HG03139 (cell line): ENCODE data around the gene NCBP2L.
"Not testable (repeated sequence)": the region's sequence is repeated elsewhere in the genome, so short reads cannot be mapped to it uniquely, and the experiment has no call there.

Experiments used
- ATAC-seq: cut with Tn5 transposase; IDR thresholded peaks from one replicate; pipeline ENCODE4 v1.9.1; 2021; ENCODE audit not compliant: unreplicated experiment

NCBP2L gene

DNA sequence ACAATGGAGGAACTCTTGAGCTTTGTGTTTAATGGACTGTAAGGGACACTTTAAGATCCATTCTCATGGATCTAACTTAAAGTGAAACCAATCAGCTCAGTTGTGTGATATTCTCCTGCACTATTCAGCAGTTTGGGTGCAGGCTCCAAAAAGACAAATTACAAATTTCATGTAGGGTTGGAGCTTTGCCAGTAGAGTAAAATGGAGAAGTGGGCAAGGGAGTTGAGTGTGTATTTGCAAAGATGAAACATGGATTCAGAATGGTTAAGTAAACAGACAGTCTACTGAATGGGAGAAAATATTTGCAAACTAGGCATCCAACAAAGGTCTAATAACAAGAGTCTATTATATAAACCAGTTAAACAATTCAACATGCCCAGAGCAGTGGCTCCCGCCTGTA lies 26.9 kb downstream of the NCBP2L start:
- ATAC-seq = no peak

DNA sequence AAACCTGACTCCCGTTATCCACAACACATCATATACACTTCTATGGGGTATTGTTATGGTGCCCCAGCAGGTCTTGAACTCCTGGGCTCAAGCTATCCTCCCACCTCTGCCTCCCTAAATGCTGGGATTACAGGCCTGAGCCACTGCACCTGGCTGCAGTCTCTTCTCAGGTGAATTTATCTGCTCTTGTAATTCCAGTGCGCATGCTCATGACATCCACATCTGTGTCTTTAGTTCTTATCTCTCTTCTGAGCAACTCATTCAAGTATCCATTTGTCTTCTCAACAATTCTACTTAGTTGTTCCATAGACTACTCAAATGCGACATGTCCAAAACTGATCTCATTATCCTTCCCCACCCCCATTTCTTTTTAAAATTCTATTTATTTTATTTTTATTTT lies 27.6 kb downstream of the NCBP2L start:
- no peak for ATAC-seq

DNA sequence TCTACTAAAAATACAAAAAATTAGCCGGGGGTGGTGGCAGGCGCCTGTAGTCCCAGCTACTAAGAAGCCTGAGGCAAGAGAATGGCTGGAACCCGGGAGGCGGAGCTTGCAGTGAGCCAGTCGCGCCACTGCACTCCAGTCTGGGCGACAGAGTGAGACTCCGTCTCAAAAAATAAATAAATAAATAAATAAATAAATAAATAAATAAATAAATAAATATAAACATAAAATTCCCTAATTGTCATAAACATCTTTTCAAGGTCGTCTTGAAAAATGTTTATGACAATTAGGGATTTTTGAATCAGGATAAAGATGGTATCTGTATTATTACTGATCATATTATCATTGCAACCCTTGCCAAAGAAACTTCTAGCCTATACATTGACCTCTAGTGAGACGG lies 32.5 kb downstream of the NCBP2L start:
- ATAC-seq = not testable (repeated sequence)

DNA sequence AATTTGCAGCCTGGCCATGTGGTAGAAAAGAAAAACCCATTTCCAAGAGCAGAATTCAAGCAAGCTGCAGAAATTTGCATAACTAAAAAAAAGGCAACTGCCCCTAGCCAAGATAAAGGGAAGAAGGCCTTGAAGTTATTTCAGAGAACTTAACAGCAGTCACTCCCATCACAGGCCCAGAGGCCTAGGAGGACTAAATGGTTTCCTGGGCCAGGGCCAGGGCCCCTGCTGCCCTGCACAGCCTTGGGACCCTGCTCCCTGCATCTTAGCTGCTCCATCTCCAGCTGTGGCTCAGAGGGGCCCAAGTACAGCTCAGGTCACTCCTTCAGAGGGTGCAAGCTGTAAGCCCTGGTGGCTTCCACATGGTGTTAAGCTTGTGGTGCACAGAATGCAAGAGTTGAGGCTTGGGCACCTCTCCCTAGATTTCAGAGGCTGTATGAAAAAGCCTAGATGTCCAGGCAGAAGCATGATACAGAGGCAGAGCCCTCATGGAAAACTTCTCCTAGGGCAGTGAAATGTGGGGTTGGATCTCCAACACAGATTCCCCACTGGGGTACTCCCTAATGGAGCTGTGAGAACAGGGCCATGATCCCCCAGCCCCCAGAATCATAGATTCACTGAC lies 41.5 kb downstream of the NCBP2L start:
- no peak for ATAC-seq

DNA sequence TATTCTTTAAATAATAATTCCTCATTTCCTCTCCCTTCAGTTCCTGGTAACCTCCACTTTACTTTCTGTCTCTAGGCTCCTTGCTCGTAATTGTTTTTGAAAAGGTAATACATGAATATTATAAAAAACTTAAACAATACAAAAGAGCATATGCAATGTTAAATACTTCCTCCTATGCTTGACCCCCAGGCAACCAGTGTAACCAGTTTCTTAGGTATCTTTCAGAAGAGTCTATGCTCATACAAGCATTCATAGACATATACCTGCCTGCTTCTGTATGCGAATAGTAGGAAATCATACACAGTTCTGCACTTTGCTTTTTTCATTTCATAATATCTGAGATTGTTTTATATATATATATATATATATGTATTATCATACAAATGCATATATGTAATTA lies 45.5 kb downstream of the NCBP2L start:
- ATAC-seq = no peak

DNA sequence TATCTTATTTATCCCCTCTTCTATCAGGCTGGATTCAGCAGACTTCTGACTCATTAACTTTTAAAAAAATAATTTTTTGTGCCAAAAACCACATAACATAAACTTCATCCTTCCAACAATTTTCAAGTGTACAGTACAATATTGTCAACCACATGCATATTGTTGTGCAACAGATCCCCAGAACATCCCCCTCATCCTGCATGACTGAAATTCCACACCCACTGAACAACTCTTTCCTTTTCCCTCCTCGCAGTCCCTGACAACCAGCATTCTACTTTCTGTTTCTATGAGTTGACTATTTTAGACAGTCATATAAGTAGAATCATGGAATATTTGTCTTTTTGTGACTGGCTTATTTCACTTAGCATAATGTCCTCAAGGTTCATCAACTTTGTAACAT lies 45.9 kb downstream of the NCBP2L start:
- no peak for ATAC-seq

DNA sequence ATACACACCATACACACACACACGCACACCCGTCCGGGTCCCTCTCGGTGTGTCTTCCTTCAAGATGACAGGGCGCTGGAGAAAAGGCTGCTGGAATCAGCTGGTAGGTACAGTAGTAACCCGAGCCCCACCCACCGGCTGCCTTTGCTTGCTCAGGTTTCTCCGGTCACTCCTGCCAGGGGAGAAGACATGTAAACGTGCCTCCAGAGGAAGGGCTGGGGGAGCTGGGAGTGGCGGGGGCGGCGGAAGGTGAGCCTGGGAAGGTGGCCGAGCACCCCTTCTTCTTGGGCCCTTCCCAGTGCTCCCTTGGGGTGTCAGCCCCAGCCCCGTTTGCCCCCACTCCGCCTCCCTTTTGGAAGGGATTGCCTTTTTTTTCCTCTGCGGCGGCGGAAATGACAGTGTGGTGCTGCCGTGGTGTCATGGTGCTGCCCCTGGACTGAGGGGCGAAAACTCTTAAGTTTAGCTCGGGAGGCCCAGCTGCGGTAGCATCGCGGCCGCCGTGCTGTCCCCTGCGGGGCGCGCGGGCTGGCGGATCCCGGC lies 48.2 kb downstream of the NCBP2L start, which contains the start of gene MID2:
Gene MID2, plus strand, starts transcription at position 169 of the 540 bp plus-strand sequence. CDS start 561 bp downstream, outside the sequence.
- no peak for ATAC-seq

DNA sequence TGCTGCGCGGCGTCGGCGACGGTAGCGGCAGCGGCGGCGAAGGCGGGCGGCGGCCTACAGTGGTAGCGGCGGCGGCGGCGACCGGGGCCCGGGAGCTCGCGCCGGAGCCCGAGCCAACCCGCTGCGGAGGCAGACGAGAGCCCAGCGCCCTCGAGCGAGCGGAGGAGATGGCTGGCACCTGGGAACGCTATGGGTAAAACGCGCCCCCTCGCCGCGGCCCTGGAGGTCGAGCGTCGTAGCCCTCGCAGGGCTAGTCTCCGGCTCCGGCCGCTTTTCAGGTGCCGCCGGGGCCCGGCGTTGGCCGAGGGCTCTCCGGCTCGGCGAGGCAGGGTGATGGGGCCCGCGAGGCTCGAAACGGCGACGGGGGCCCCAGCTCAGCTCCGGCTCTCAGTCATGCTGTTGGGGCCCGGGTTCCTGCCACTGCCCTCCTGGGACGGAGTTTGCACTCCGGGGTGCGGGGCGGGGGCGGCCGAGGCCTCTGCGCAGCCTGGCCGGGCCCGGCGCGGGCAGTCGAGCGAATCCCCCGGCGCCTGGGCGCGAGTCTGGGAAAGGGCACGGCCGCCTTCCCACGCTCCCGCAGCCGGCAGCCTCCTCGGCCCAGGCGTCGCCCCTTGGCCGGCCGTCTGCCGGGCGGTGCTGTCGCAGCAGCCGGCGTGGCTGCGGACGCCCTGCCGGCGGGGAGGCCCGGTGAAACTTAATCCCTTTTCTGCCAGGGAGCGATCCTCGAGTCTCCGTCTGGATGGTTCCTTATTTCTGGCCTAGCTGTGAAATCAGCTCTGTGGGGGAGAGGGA lies 48.9 kb downstream of the NCBP2L start:
- no peak for ATAC-seq

DNA sequence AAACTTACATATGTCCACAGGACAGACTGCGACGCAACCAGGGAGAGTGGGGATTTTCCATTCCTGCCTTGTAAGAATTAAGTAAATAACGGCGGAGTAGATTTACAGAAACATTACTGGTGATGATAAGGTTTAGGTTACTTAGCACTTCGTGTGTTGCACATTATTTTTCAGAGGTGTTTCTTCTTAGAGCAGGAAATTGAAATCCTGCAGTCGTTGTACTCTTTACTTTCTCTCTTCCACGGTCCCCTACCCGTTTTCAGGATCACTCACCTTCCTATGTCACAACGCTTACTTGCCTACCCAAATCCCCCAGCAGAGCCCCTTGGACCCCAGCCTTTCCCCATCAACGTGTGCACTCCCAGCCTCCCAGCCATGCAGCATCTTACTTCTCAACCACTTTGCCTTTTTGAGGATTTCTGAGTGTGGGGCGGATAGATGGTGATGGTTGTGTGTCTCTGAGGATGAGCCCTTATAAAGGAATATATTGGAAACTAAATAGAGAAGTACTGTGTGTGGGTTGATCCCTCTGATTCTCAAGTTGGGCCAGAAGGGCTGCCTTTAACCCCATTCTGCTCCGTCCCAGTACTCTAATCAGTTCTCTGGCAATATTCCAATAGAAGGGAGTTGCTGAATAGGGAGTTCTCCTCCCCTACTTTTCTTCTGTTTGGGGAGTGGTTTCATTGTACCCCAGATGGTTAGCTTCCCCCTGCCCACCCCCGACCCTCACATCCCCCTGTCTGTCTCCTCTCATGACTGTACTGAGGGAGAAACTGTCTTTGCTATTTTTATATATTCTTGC lies 49.7 kb downstream of the NCBP2L start:
- ATAC-seq = no peak

DNA sequence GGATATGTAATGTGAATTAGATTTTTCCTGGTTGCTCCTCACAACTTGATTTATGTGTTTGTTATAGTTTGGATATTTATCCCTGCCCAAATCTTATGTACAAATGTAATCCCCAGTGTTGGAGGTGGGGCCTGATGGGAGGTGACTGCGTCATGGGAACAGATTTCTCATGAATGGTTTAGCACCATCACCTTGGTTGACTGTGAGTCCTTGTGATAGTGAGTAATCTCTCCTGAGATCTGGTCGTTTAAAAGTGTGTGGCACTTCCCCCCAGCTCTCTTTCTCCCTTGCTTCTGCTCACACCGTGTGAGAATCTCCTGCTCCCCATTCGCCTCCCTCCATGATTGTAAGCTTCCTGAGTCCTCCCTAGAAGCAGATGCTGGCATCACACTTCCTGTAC lies 50.3 kb downstream of the NCBP2L start:
- ATAC-seq = no peak

DNA sequence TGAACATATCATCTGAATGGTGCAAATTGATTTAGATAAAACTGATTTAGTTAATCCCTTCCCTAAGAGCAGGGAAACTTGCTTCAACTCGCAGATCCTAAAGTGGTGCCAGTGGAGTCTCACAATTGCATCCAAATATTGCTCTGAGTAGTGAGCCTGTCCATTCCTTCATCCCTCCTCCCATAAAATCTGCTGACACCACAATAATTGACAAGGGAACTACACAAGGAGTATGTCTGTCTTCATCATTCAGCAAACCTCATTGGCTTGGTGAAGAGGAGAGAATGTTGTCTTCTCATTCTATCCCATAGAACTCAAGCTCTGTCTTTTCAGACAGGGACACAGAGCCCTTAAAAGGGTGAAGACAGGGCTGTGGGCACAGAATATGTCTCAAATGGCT lies 52.3 kb downstream of the NCBP2L start:
- no peak for ATAC-seq

DNA sequence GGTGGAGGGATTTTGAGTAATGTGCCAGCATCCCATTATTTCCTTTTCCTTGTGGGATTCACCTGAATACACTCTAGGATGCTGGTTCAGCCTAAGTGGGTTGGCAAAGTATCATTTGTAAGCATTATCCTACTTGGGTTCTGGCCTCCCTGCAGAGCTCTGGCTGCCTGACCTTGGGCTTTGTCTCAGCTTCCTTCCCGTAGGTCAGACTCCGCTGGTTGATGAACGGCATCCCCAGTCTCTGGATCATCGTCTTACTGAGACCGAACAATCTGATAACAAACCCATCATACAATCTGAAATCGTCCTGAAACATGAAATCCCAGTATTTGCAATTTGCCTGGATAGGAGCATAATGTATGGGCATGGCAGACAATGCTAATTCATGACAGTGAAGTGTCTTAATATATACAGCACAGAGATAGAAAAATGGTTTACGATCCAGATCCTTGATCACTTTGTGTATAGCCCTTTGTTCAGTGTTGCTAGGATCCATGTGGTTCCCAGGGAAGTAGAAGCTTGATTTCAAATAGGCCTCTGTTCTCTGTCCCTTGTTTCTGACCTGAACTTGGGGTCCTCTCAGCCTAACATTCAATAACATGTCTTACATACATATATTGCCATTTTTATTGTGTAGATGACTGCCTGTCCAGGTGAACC lies 53.7 kb downstream of the NCBP2L start:
- ATAC-seq = no peak

DNA sequence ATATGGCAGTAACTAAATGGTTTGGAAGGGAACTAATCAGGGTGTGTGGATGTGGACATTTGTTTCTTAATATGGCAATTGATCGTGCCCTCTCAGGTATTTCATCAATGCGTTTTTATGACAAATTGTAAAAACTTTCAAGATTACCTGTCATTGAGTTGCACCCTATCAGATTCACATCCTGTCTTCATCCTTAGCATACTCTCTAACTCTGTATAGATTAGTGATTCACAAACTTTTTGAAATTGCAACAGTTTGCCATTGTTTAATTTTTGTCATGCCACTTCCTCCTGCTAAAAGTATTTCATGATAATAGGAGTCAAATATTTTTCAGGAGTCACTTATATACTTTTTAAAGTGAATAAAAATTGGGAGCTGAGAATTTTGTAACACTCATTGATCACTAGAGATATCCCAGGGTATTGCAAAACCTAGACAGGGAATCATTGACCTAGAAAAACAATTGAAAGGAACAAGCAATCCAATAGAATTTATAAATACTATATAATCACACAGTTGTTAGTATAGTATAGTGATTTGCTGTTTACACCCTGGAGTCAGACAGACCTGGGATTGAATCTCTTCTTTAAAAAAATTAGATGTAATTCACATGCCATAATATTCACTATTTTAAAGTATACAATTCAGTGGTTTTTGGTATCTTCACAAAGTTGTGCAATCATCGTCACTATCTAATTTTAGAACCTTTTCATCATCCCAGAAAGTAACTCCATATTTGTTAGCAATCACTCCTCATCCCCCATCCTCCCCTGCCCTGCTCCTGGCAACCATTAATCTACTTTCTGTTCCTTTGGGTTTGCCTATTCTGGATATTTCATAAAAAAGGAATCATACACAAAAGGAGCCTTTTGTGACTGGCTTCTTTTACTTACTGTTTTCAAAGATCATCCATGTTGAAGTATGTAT lies 57.0 kb downstream of the NCBP2L start:
- ATAC-seq = no peak

DNA sequence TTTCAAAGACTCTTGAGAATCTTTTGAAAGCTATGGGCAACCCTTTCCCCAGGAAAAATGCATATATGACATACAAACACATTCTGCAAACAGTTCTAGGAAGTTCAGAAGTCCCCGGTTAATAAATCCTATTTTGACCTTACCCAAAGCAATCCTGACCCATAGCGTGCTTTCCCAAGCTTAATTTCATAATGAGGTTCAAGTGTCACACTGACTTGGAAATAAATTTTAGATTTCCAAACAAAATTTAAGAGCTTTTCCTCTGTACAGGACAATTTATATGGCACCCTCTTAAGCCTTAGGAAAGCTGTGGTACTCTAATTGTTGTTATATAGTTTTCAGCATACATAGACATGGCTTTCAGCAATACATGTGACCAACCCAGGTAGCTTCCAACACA lies 59.4 kb downstream of the NCBP2L start:
- no peak for ATAC-seq

DNA sequence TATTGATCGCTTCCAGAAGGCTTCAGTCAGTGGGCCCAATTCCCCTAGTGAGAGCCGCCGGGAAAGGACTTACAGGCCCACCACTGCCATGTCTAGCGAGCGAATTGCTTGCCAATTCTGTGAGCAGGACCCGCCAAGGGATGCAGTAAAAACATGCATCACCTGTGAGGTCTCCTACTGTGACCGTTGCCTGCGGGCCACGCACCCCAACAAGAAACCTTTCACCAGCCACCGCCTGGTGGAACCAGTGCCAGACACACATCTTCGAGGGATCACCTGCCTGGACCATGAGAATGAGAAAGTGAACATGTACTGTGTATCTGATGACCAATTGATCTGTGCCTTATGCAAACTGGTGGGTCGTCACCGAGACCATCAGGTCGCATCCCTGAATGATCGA lies 63.4 kb downstream of the NCBP2L start:
- ATAC-seq = no peak

DNA sequence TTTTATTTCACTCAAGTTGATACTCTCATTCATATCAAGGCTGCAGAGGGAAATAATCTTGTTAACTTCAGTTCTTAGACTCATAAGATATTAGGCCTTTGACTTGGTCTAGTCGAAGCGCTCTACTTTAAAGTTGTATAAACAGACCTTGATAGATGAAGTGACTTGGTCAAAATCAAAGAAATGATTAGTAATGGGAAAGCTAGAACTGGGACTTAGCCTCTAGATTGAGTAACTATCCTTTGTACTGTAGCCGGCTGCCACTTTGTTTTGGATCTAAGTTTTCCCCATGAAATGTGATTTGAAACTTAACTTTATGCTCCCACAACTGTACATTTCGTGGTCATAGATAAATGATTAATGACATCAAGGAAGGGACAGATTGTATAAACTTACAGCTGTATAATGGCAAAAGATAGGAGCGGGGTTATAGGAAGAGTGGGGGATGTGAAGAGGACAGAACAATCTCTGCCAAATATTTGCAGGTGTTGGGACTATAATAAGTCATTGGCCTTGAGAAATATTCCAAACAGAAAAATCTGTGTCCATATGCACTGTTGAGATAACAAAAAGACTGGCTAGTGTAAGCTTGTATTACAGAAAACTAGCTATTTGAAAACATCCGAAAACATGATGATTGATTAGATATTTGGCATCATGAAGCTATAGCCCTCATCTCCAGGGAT lies 65.3 kb downstream of the NCBP2L start:
- ATAC-seq = no peak
